Middle frontal gyrus (tissue), 1 donor: ENCODE measurements around the gene CHN1.

Experiments used
- DNase-seq: peaks from one replicate; pipeline ENCODE4 v3.0.0-alpha.2; 2015; ENCODE audit warnings: low spot score; ENCODE audit errors: extremely low spot score

Gene CHN1

GRCh38 chr2:175011505-175011904 is 6.3 kb upstream of the CHN1 start:
- no peak for DNase-seq

- no peak for DNase-seq
Observed at GRCh38 chr2:175010848-175011254, 5.7 kb upstream of the CHN1 start.

- DNase-seq, result no peak
Observed at GRCh38 chr2:175009917-175010621, 4.9 kb upstream of the CHN1 start.

GRCh38 chr2:175008801-175009495 is 3.8 kb upstream of the CHN1 start:
- no peak for DNase-seq

GRCh38 chr2:175008009-175008408 is 2.8 kb upstream of the CHN1 start:
- DNase-seq, result no peak

- no peak for DNase-seq
Observed at GRCh38 chr2:175007510-175007909, 2.3 kb upstream of the CHN1 start.

- no peak for DNase-seq
Observed at GRCh38 chr2:175006281-175006680, 1.1 kb upstream of the CHN1 start.

- DNase-seq, result no peak
Observed at GRCh38 chr2:175005733-175006264, 618 bp upstream of the CHN1 start.

GRCh38 chr2:175004730-175004979 is 526 bp downstream of the CHN1 start:
- no peak for DNase-seq

GRCh38 chr2:175003875-175004729 is 1.1 kb downstream of the CHN1 start:
- DNase-seq, result no peak

GRCh38 chr2:175002547-175003274 is 2.5 kb downstream of the CHN1 start:
- DNase-seq, result no peak

GRCh38 chr2:175001566-175001965 is 3.6 kb downstream of the CHN1 start:
- no peak for DNase-seq

- no peak for DNase-seq
Observed at GRCh38 chr2:174997110-174997509, 8.1 kb downstream of the CHN1 start.

- DNase-seq, result no peak
Observed at GRCh38 chr2:174996622-174997021, 8.6 kb downstream of the CHN1 start.

- no peak for DNase-seq
Observed at GRCh38 chr2:174994381-174994780, 10.8 kb downstream of the CHN1 start.

- DNase-seq, result no peak
Observed at GRCh38 chr2:174992886-174993285, 12.3 kb downstream of the CHN1 start.

GRCh38 chr2:174985614-174986013 is 19.6 kb downstream of the CHN1 start:
- no peak for DNase-seq

- DNase-seq, result no peak
Observed at GRCh38 chr2:174984561-174984960, 20.6 kb downstream of the CHN1 start.

GRCh38 chr2:174981331-174981730 is 23.9 kb downstream of the CHN1 start:
- DNase-seq, result no peak

GRCh38 chr2:174979996-174980395 is 25.2 kb downstream of the CHN1 start:
- DNase-seq, result no peak

GRCh38 chr2:174977364-174977763 is 27.8 kb downstream of the CHN1 start:
- no peak for DNase-seq
